NCI-H226 (cell line): ENCODE measurements around the gene TRUB2.
"Not testable (repeated sequence)": the region's sequence is repeated elsewhere in the genome, so short reads cannot be mapped to it uniquely, and the experiment has no call there.

ENCODE experiments used
- DNase-seq: peaks from one replicate; pipeline ENCODE4 v3.0.0-alpha.2; 2015

Gene TRUB2

GRCh38 chr9:128340691-128341434 lies 18.6 kb upstream of the TRUB2 start:
- no peak for DNase-seq

GRCh38 chr9:128339761-128340690 lies 17.8 kb upstream of the TRUB2 start, which contains the start of gene SLC27A4:
SLC27A4 (plus strand) TSS chr9:128340527; CDS start chr9:128343133, 2,606 bp downstream.
- DNase-seq = peak; percentile 89

GRCh38 chr9:128338852-128339614 lies 16.8 kb upstream of the TRUB2 start:
- not testable (repeated sequence) for DNase-seq

- DNase-seq = no peak
Measured at GRCh38 chr9:128337936-128338335, 15.7 kb upstream of the TRUB2 start.

GRCh38 chr9:128335914-128336313 lies 13.7 kb upstream of the TRUB2 start:
- no peak for DNase-seq

GRCh38 chr9:128335161-128335560 lies 12.9 kb upstream of the TRUB2 start:
- no peak for DNase-seq

- DNase-seq = no peak
Measured at GRCh38 chr9:128333451-128333869, 11.2 kb upstream of the TRUB2 start.

- DNase-seq = no peak
Measured at GRCh38 chr9:128325629-128326028, 3.4 kb upstream of the TRUB2 start.

GRCh38 chr9:128324401-128324800 lies 2.2 kb upstream of the TRUB2 start:
- no peak for DNase-seq

- DNase-seq = no peak
Measured at GRCh38 chr9:128323791-128324190, 1.5 kb upstream of the TRUB2 start.

- no peak for DNase-seq
Measured at GRCh38 chr9:128323212-128323730, 1.0 kb upstream of the TRUB2 start.

- DNase-seq = no peak
Measured at GRCh38 chr9:128321879-128322403, 306 bp downstream of the TRUB2 start.

- no peak for DNase-seq
Measured at GRCh38 chr9:128321343-128321742, 904 bp downstream of the TRUB2 start.

- DNase-seq = no peak
Measured at GRCh38 chr9:128317629-128318028, 4.6 kb downstream of the TRUB2 start.

- no peak for DNase-seq
Measured at GRCh38 chr9:128316421-128316820, 5.8 kb downstream of the TRUB2 start.

- DNase-seq = no peak
Measured at GRCh38 chr9:128314697-128315096, 7.5 kb downstream of the TRUB2 start.

- DNase-seq = no peak
Measured at GRCh38 chr9:128310461-128310860, 11.8 kb downstream of the TRUB2 start.

- DNase-seq = no peak
Measured at GRCh38 chr9:128309551-128309950, 12.7 kb downstream of the TRUB2 start.

GRCh38 chr9:128304971-128305288 lies 17.3 kb downstream of the TRUB2 start:
- DNase-seq = no peak

- no peak for DNase-seq
Measured at GRCh38 chr9:128304136-128304970, 17.9 kb downstream of the TRUB2 start.
